HEK293 (cell line): ENCODE results near the gene HLA-DMA.

Experiments
- KLF10 ChIP-seq: fragments of 450-650 bp; IDR thresholded peaks from 2 replicates; pipeline ENCODE4 v1.5.1; 2018; ENCODE audit warnings: missing biosample characterization, mild to moderate bottlenecking, missing genetic modification characterization
- KLF16 ChIP-seq: fragments of 450-650 bp; formaldehyde crosslinking; IDR thresholded peaks from 2 replicates; pipeline ENCODE4 v1.5.1; 2017; ENCODE audit warnings: missing biosample characterization, missing genetic modification characterization
- KLF8 ChIP-seq: fragments of 450-650 bp; formaldehyde crosslinking; IDR thresholded peaks from 2 replicates; pipeline ENCODE4 v1.5.1; 2016; ENCODE audit warnings: missing biosample characterization, missing genetic modification characterization
- KLF9 ChIP-seq: fragments of 450-650 bp; formaldehyde crosslinking; IDR thresholded peaks from 2 replicates; pipeline ENCODE4 v1.5.1; 2016; ENCODE audit warnings: missing biosample characterization, missing genetic modification characterization, low read depth
- OSR2 ChIP-seq: fragments of 450-650 bp; formaldehyde crosslinking; IDR thresholded peaks from 2 replicates; pipeline ENCODE4 v1.5.1; 2016; ENCODE audit warnings: missing biosample characterization, missing genetic modification characterization
- REPIN1 ChIP-seq: fragments of 450-650 bp; formaldehyde crosslinking; IDR thresholded peaks from 2 replicates; pipeline ENCODE4 v1.5.1; 2017; ENCODE audit warnings: missing biosample characterization, missing genetic modification characterization, low read depth
- SP2 ChIP-seq: fragments of 450-650 bp; formaldehyde crosslinking; IDR thresholded peaks from 2 replicates; pipeline ENCODE4 v1.5.1; 2016; ENCODE audit warnings: missing biosample characterization, missing genetic modification characterization
- SP7 ChIP-seq: fragments of 450-650 bp; formaldehyde crosslinking; IDR thresholded peaks from 2 replicates; pipeline ENCODE4 v1.5.1; 2016; ENCODE audit warnings: missing biosample characterization, missing genetic modification characterization
- YY1 ChIP-seq: fragments of 450-650 bp; formaldehyde crosslinking; IDR thresholded peaks from 2 replicates; pipeline ENCODE4 v1.5.1; 2018; ENCODE audit warnings: missing biosample characterization, missing genetic modification characterization
- YY2 ChIP-seq: fragments of 450-650 bp; formaldehyde crosslinking; IDR thresholded peaks from 2 replicates; pipeline ENCODE4 v1.5.1; 2016; ENCODE audit warnings: missing biosample characterization, missing genetic modification characterization
- ZBTB7A ChIP-seq: fragments of 450-650 bp; formaldehyde crosslinking; IDR thresholded peaks from 2 replicates; pipeline ENCODE4 v1.5.1; 2016; ENCODE audit warnings: low read depth, missing biosample characterization, missing genetic modification characterization
- ZBTB8A ChIP-seq: fragments of 450-650 bp; formaldehyde crosslinking; IDR thresholded peaks from 2 replicates; pipeline ENCODE4 v1.5.1; 2016; ENCODE audit warnings: missing biosample characterization, missing genetic modification characterization
- ZNF132 ChIP-seq: fragments of 450-650 bp; formaldehyde crosslinking; IDR thresholded peaks from 2 replicates; pipeline ENCODE4 v1.5.1; 2017; ENCODE audit warnings: missing biosample characterization, missing genetic modification characterization, borderline replicate concordance
- ZNF148 ChIP-seq: fragments of 450-650 bp; formaldehyde crosslinking; IDR thresholded peaks from 2 replicates; pipeline ENCODE4 v1.5.0; 2017; ENCODE audit warnings: missing biosample characterization, missing genetic modification characterization, borderline replicate concordance
- ZNF239 ChIP-seq: fragments of 450-650 bp; formaldehyde crosslinking; IDR thresholded peaks from 2 replicates; pipeline ENCODE4 v1.5.1; 2016; ENCODE audit warnings: missing biosample characterization, missing genetic modification characterization
- ZNF266 ChIP-seq: fragments of 450-650 bp; formaldehyde crosslinking; IDR thresholded peaks from 2 replicates; pipeline ENCODE4 v1.5.1; 2016; ENCODE audit warnings: missing biosample characterization, missing genetic modification characterization, low read depth
- ZNF292 ChIP-seq: fragments of 450-650 bp; formaldehyde crosslinking; IDR thresholded peaks from 2 replicates; pipeline ENCODE4 v1.5.1; 2016; ENCODE audit warnings: low read depth, missing biosample characterization, missing genetic modification characterization, borderline replicate concordance
- ZNF335 ChIP-seq: fragments of 450-650 bp; formaldehyde crosslinking; conservative IDR thresholded peaks from 2 replicates; pipeline ENCODE4 v1.5.1; 2016; ENCODE audit warnings: missing biosample characterization, missing genetic modification characterization
- ZNF354C ChIP-seq: fragments of 450-650 bp; formaldehyde crosslinking; IDR thresholded peaks from 2 replicates; pipeline ENCODE4 v1.5.1; 2016; ENCODE audit warnings: missing biosample characterization, missing genetic modification characterization, low read depth, borderline replicate concordance
- ZNF521 ChIP-seq: fragments of 450-650 bp; formaldehyde crosslinking; IDR thresholded peaks from 2 replicates; pipeline ENCODE4 v1.5.1; 2017; ENCODE audit warnings: missing biosample characterization, mild to moderate bottlenecking, missing genetic modification characterization
- ZNF558 ChIP-seq: fragments of 450-650 bp; formaldehyde crosslinking; IDR thresholded peaks from 2 replicates; pipeline ENCODE4 v1.5.1; 2016; ENCODE audit warnings: missing biosample characterization, missing genetic modification characterization
- ZNF596 ChIP-seq: fragments of 450-650 bp; IDR thresholded peaks from 2 replicates; pipeline ENCODE4 v1.5.0; 2018; ENCODE audit warnings: missing biosample characterization, mild to moderate bottlenecking, missing genetic modification characterization, moderate library complexity
- ZNF600 ChIP-seq: fragments of 450-650 bp; formaldehyde crosslinking; IDR thresholded peaks from 2 replicates; pipeline ENCODE4 v1.5.1; 2016; ENCODE audit warnings: missing biosample characterization, missing genetic modification characterization
- ZNF664 ChIP-seq: fragments of 450-650 bp; formaldehyde crosslinking; IDR thresholded peaks from 2 replicates; pipeline ENCODE4 v1.5.1; 2016; ENCODE audit warnings: missing biosample characterization, missing genetic modification characterization
- ZNF677 ChIP-seq: fragments of 450-650 bp; IDR thresholded peaks from 2 replicates; pipeline ENCODE4 v1.5.0; 2018; ENCODE audit warnings: missing biosample characterization, mild to moderate bottlenecking, missing genetic modification characterization, moderate library complexity
- ZNF701 ChIP-seq: fragments of 450-650 bp; formaldehyde crosslinking; IDR thresholded peaks from 2 replicates; pipeline ENCODE4 v1.5.1; 2016; ENCODE audit warnings: missing biosample characterization, missing genetic modification characterization
- ZNF768 ChIP-seq: fragments of 450-650 bp; formaldehyde crosslinking; IDR thresholded peaks from 2 replicates; pipeline ENCODE4 v1.5.1; 2018; ENCODE audit warnings: missing biosample characterization, mild to moderate bottlenecking, missing genetic modification characterization
- ZNF843 ChIP-seq: fragments of 450-650 bp; formaldehyde crosslinking; IDR thresholded peaks from 2 replicates; pipeline ENCODE4 v1.5.1; 2016; ENCODE audit warnings: missing biosample characterization, missing genetic modification characterization
- ZSCAN23 ChIP-seq: fragments of 450-650 bp; formaldehyde crosslinking; IDR thresholded peaks from 2 replicates; pipeline ENCODE4 v1.5.1; 2016; ENCODE audit warnings: missing biosample characterization, missing genetic modification characterization
- TF ChIP-seq, protein P1 (sequence below): fragments of 450-650 bp; formaldehyde crosslinking; IDR thresholded peaks from 2 replicates; pipeline ENCODE4 v1.5.1; 2016; ENCODE audit warnings: missing biosample characterization, missing genetic modification characterization
- TF ChIP-seq, protein P2 (sequence below): fragments of 450-650 bp; formaldehyde crosslinking; IDR thresholded peaks from 2 replicates; pipeline ENCODE4 v1.5.1; 2016; ENCODE audit warnings: missing biosample characterization, missing genetic modification characterization
- TF ChIP-seq, protein P3 (sequence below): fragments of 450-650 bp; formaldehyde crosslinking; IDR thresholded peaks from 2 replicates; pipeline ENCODE4 v1.5.1; 2017; ENCODE audit warnings: missing biosample characterization, missing genetic modification characterization

Gene HLA-DMA

GRCh38 chr6:32971581-32972352 lies 18.9 kb upstream of the HLA-DMA start (continued):
- TF ChIP-seq ZBTB8A (tag by site-specific recombination) (peak; percentile 35; the same call in 1 of the 2 replicates), ZBTB7A (tag by site-specific recombination) (peak; percentile 88; the same call in 1 of the 2 replicates), ZNF292 (tag by site-specific recombination) (no peak), ZNF768 (tag by site-specific recombination) (0 out of 2 replicates have a peak, but pooled peaks have one; percentile 49), ZNF239 (tag by site-specific recombination) (no peak), OSR2 (tag by site-specific recombination) (peak; percentile 41; the same call in 1 of the 2 replicates), ZSCAN23 (tag by site-specific recombination) (peak; percentile 68; the same call in 1 of the 2 replicates), ZNF677 (0 out of 2 replicates have a peak, but pooled peaks have one; percentile 33), ZNF266 (tag by site-specific recombination) (no peak), KLF16 (tag by site-specific recombination) (no peak; the same call in 1 of the 2 replicates), KLF9 (peak; percentile 96), ZNF354C (tag by site-specific recombination) (no peak), YY1 (tag by site-specific recombination) (peak; percentile 96), ZNF701 (tag by site-specific recombination) (no peak), ZNF596 (tag by site-specific recombination) (no peak; the same call in 1 of the 2 replicates), YY2 (tag by site-specific recombination) (peak; percentile 93), ZNF132 (tag by site-specific recombination) (no peak), ZNF148 (tag by site-specific recombination) (0 out of 2 replicates have a peak, but pooled peaks have one; percentile 54), ZNF600 (tag by site-specific recombination) (peak; percentile 77), KLF10 (tag by site-specific recombination) (peak; percentile 92), REPIN1 (0 out of 2 replicates have a peak, but pooled peaks have one; percentile 79), ZNF521 (tag by site-specific recombination) (no peak), ZNF843 (tag by site-specific recombination) (peak; percentile 64; the same call in 1 of the 2 replicates), ZNF558 (tag by site-specific recombination) (peak; percentile 63; the same call in 1 of the 2 replicates), ZNF335 (tag by site-specific recombination) (0 out of 2 replicates have a peak, but pooled peaks have one; percentile 18), SP2 (peak; percentile 97), ZNF664 (tag by site-specific recombination) (0 out of 2 replicates have a peak, but pooled peaks have one; percentile 24), KLF8 (tag by site-specific recombination) (peak; percentile 88; the same call in 1 of the 2 replicates), SP7 (tag by site-specific recombination) (peak; percentile 71; the same call in 1 of the 2 replicates)
- TF ChIP-seq, protein P1, sequence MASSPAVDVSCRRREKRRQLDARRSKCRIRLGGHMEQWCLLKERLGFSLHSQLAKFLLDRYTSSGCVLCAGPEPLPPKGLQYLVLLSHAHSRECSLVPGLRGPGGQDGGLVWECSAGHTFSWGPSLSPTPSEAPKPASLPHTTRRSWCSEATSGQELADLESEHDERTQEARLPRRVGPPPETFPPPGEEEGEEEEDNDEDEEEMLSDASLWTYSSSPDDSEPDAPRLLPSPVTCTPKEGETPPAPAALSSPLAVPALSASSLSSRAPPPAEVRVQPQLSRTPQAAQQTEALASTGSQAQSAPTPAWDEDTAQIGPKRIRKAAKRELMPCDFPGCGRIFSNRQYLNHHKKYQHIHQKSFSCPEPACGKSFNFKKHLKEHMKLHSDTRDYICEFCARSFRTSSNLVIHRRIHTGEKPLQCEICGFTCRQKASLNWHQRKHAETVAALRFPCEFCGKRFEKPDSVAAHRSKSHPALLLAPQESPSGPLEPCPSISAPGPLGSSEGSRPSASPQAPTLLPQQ: peak; percentile 77
- TF ChIP-seq, protein P2, sequence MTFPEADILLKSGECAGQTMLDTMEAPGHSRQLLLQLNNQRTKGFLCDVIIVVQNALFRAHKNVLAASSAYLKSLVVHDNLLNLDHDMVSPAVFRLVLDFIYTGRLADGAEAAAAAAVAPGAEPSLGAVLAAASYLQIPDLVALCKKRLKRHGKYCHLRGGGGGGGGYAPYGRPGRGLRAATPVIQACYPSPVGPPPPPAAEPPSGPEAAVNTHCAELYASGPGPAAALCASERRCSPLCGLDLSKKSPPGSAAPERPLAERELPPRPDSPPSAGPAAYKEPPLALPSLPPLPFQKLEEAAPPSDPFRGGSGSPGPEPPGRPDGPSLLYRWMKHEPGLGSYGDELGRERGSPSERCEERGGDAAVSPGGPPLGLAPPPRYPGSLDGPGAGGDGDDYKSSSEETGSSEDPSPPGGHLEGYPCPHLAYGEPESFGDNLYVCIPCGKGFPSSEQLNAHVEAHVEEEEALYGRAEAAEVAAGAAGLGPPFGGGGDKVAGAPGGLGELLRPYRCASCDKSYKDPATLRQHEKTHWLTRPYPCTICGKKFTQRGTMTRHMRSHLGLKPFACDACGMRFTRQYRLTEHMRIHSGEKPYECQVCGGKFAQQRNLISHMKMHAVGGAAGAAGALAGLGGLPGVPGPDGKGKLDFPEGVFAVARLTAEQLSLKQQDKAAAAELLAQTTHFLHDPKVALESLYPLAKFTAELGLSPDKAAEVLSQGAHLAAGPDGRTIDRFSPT (tag by site-specific recombination): peak; percentile 99
- TF ChIP-seq, protein P3, sequence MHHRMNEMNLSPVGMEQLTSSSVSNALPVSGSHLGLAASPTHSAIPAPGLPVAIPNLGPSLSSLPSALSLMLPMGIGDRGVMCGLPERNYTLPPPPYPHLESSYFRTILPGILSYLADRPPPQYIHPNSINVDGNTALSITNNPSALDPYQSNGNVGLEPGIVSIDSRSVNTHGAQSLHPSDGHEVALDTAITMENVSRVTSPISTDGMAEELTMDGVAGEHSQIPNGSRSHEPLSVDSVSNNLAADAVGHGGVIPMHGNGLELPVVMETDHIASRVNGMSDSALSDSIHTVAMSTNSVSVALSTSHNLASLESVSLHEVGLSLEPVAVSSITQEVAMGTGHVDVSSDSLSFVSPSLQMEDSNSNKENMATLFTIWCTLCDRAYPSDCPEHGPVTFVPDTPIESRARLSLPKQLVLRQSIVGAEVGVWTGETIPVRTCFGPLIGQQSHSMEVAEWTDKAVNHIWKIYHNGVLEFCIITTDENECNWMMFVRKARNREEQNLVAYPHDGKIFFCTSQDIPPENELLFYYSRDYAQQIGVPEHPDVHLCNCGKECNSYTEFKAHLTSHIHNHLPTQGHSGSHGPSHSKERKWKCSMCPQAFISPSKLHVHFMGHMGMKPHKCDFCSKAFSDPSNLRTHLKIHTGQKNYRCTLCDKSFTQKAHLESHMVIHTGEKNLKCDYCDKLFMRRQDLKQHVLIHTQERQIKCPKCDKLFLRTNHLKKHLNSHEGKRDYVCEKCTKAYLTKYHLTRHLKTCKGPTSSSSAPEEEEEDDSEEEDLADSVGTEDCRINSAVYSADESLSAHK: 0 out of 2 replicates have a peak, but pooled peaks have one; percentile 56
